CD4-positive, alpha-beta T cell (primary cell): ENCODE measurements around the gene RAB8A. TPM values are rescaled to one million over a fixed set of nuclear protein-coding genes. Genes with fewer than 3 reads are reported as not detected.

ENCODE experiments used
- ATAC-seq: fragments of 200-7000 bp; cut with Tn5 transposase; one replicate; pipeline ENCODE4 v1.10.0; 2022; ENCODE audit warnings: mild to moderate bottlenecking; ENCODE audit not compliant: poor library complexity
- CTCF ChIA-PET: fragments of 350-600 bp; sonication (Branson Sonifier 250); formaldehyde crosslinking; loops from one replicate; lab custom pipeline; 2021; ENCODE audit warnings: antibody characterized with exemption, inconsistent platforms; lab: Charles Lee
- POLR2A ChIA-PET: fragments of 350-600 bp; sonication (Branson Sonifier 250); formaldehyde crosslinking; loops from one replicate; lab custom pipeline; 2021; ENCODE audit warnings: antibody characterized with exemption, inconsistent platforms; lab: Charles Lee
- DNase-seq, 14 experiments: peaks; one replicate each; pipeline ENCODE4 v3.0.0-alpha.2; 2013 to 2020; ENCODE audit warnings: mixed read lengths in 2 of 14
- H3K27ac ChIP-seq, 2 donors: one replicate each; pipeline versions ENCODE4 v1.5.1 to v1.7.0; 2013; ENCODE audit warnings: low read length in 2 of 2, low read depth in 1 of 2, mild to moderate bottlenecking in 1 of 2
- H3K27me3 ChIP-seq, 2 experiments: 1 replicate in 1 of 2; 2 replicates in 1 of 2; pipeline versions ENCODE4 v1.6.1 to v1.7.0; 2013; ENCODE audit warnings: low read length in 2 of 2, control low read depth in 1 of 2, mild to moderate bottlenecking in 1 of 2, moderate library complexity in 1 of 2; ENCODE audit not compliant: insufficient read depth in 2 of 2, control insufficient read depth in 1 of 2
- H3K36me3 ChIP-seq: one replicate; pipeline ENCODE4 v1.6.1; 2013; ENCODE audit warnings: low read length, control low read depth; ENCODE audit not compliant: insufficient read depth
- H3K4me1 ChIP-seq: one replicate; pipeline ENCODE4 v1.6.1; 2013; ENCODE audit warnings: low read length, control low read depth; ENCODE audit not compliant: insufficient read depth
- H3K4me3 ChIP-seq: one replicate; pipeline ENCODE4 v1.5.1; 2013; ENCODE audit warnings: mild to moderate bottlenecking, low read length, moderate library complexity
- H3K9me3 ChIP-seq, 2 experiments: 1 replicate in 1 of 2; 2 replicates in 1 of 2; pipeline versions ENCODE4 v1.6.1 to v1.7.0; 2013; ENCODE audit warnings: low read length in 2 of 2, mild to moderate bottlenecking in 2 of 2, control low read depth in 1 of 2, moderate library complexity in 1 of 2; ENCODE audit not compliant: control insufficient read depth in 1 of 2, insufficient read depth in 1 of 2
- H3K27ac Mint-ChIP-seq: one replicate; pipeline ENCODE4 v1.8.0; 2020; ENCODE audit warnings: mixed read lengths
- H3K27me3 Mint-ChIP-seq: one replicate; pipeline ENCODE4 v1.8.0; 2021; ENCODE audit warnings: mixed read lengths
- H3K36me3 Mint-ChIP-seq: one replicate; pipeline ENCODE4 v1.8.0; 2021; ENCODE audit warnings: low read depth, mixed read lengths
- H3K4me1 Mint-ChIP-seq: one replicate; pipeline ENCODE4 v1.8.0; 2021; ENCODE audit warnings: low read depth, mixed read lengths
- H3K4me3 Mint-ChIP-seq: one replicate; pipeline ENCODE4 v1.8.0; 2020; ENCODE audit warnings: mild to moderate bottlenecking, mixed read lengths
- H3K9me3 Mint-ChIP-seq: one replicate; pipeline ENCODE4 v1.8.0; 2020; ENCODE audit warnings: mixed read lengths
- CTCF ChIP-seq: fragments of 200-600 bp; IDR thresholded peaks from one replicate; pipeline ENCODE4 v1.8.0; 2022; ENCODE audit warnings: antibody characterized with exemption, mild to moderate bottlenecking
- intact Hi-C, 2 experiments: fragments of 100-400 bp; cut with DNase I in 1 of 2; cut with micrococcal nuclease in 1 of 2; formaldehyde crosslinking; loops; one replicate each; pipeline versions ENCODE4 v1.15.1 to v1.9.0; 2023 to 2025; cut with DNase I, micrococcal nuclease
- total RNA-seq, 174 experiments: library from RNA in 2 of 174; stranded (reverse) in 2 of 174; gene quantifications; one replicate each; pipeline ENCODE4 v1.2.3 and lab custom pipeline; 2021 to 2026

RAB8A gene
- total RNA-seq, 2 experiments from 2014 or later, result 74.9 to 79.0 TPM

- H3K4me1 ChIP-seq, result peaks cover 7% of the 10 kb centered on the region
- Mint-ChIP-seq H3K27me3 (no peaks in the 10 kb centered on the region), H3K9me3 (no peaks in the 10 kb centered on the region), H3K4me1 (no peaks in the 10 kb centered on the region), H3K27ac (peak overlapping the region; percentile 47), H3K36me3 (peaks cover 46% of the 10 kb centered on the region), H3K4me3 (no peak overlapping the region)
- no peaks in the 10 kb centered on the region for H3K9me3 ChIP-seq
- no peak overlapping the region for H3K4me3 ChIP-seq
- ChIA-PET POLR2A (no interaction called here), CTCF (no interaction called here)
- intact Hi-C loops, result no loop called here
- DNase-seq, result no peak
- peaks cover 34% of the 10 kb centered on the region for H3K36me3 ChIP-seq
- TF ChIP-seq CTCF, result no peak
- no peaks in the 10 kb centered on the region for H3K27me3 ChIP-seq
- no peak overlapping the region for H3K27ac ChIP-seq
- no peak for ATAC-seq
These were observed 23.9 kb downstream of the RAB8A start for GRCh38 chr19:16135430-16136127.

- Histone ChIP-seq H3K9me3 (no peaks in the 10 kb centered on the region), H3K27ac (no peak overlapping the region), H3K4me3 (no peak overlapping the region), H3K27me3 (no peaks in the 10 kb centered on the region), H3K36me3 (peaks cover 28% of the 10 kb centered on the region), H3K4me1 (peaks cover 7% of the 10 kb centered on the region)
- ChIA-PET POLR2A (no interaction called here), CTCF (no interaction called here)
- Mint-ChIP-seq H3K4me3 (no peak overlapping the region), H3K27ac (peak overlapping the region; percentile 47), H3K9me3 (no peaks in the 10 kb centered on the region), H3K27me3 (no peaks in the 10 kb centered on the region), H3K4me1 (no peaks in the 10 kb centered on the region), H3K36me3 (peaks cover 38% of the 10 kb centered on the region)
- intact Hi-C loops, result no loop called here
- ATAC-seq, result no peak
- peak in 1 of 14 experiments; percentile 32 for DNase-seq
- no peak for TF ChIP-seq CTCF
These were observed 24.7 kb downstream of the RAB8A start for GRCh38 chr19:16136185-16136999.

GRCh38 chr19:16139752-16140151 lies 28.1 kb downstream of the RAB8A start:
- H3K4me3 Mint-ChIP-seq, result no peak overlapping the region
- Histone ChIP-seq H3K27ac (no peak overlapping the region), H3K4me1 (peaks cover 33% of the 10 kb centered on the region), H3K4me3 (no peak overlapping the region), H3K27me3 (no peaks in the 10 kb centered on the region), H3K36me3 (no peaks in the 10 kb centered on the region), H3K9me3 (no peaks in the 10 kb centered on the region)
- CTCF ChIA-PET, result no interaction called here
- H3K4me1 Mint-ChIP-seq, result peaks cover 17% of the 10 kb centered on the region
- no peak for TF ChIP-seq CTCF
- peaks cover 15% of the 10 kb centered on the region for H3K36me3 Mint-ChIP-seq
- intact Hi-C loops, result no loop called here
- ATAC-seq (no peak), DNase-seq (peak in 1 of 14 experiments; percentile 25)
- H3K9me3 Mint-ChIP-seq, result no peaks in the 10 kb centered on the region
- POLR2A ChIA-PET, result interaction anchor here (1.2 kb wide), 1 partner anchor 303 kb away, joined by 3 read pairs; no protein-coding TSS in a partner anchor
- H3K27me3 Mint-ChIP-seq, result no peaks in the 10 kb centered on the region
- peak overlapping the region; percentile 27 for H3K27ac Mint-ChIP-seq
